NCI-H446 treated with DMSO at 0.1 percent for 48 hours (cell line): Measurements from ENCODE around the gene BSG.
"Not testable (repeated sequence)": the region's sequence is repeated elsewhere in the genome, so short reads cannot be mapped to it uniquely, and the experiment has no call there.

Experiments used
- DNase-seq: peaks from one replicate; lab custom pipeline; 2025; lab: John Stamatoyannopoulos, UW

BSG gene

GRCh38 chr19:604355-604754 lies 32.0 kb downstream of the BSG start:
- no peak for DNase-seq

GRCh38 chr19:605061-605971 lies 32.9 kb downstream of the BSG start:
- DNase-seq: not testable (repeated sequence)

- DNase-seq: no peak
Observed at GRCh38 chr19:607301-608154, 35.1 kb downstream of the BSG start.

- no peak for DNase-seq
Observed at GRCh38 chr19:608155-609003, 36.0 kb downstream of the BSG start.

GRCh38 chr19:609004-609346 lies 36.6 kb downstream of the BSG start:
- no peak for DNase-seq

- DNase-seq: no peak
Observed at GRCh38 chr19:610071-610800, 37.8 kb downstream of the BSG start.

GRCh38 chr19:610801-611480 lies 38.5 kb downstream of the BSG start:
- no peak for DNase-seq

- DNase-seq: no peak
Observed at GRCh38 chr19:611481-611868, 39.1 kb downstream of the BSG start.

GRCh38 chr19:612941-613340 lies 40.5 kb downstream of the BSG start:
- DNase-seq: no peak

GRCh38 chr19:613732-614567 lies 41.6 kb downstream of the BSG start:
- DNase-seq: no peak

GRCh38 chr19:615619-616018 lies 43.2 kb downstream of the BSG start:
- DNase-seq: no peak

GRCh38 chr19:616062-616700 lies 43.8 kb downstream of the BSG start:
- DNase-seq: no peak

GRCh38 chr19:616747-617526 lies 44.5 kb downstream of the BSG start:
- no peak for DNase-seq

GRCh38 chr19:617551-618246 lies 45.3 kb downstream of the BSG start:
- DNase-seq: no peak

- no peak for DNase-seq
Observed at GRCh38 chr19:618247-618619, 45.8 kb downstream of the BSG start.

- DNase-seq: no peak
Observed at GRCh38 chr19:618674-619285, 46.4 kb downstream of the BSG start.

- DNase-seq: no peak
Observed at GRCh38 chr19:619286-620002, 47.0 kb downstream of the BSG start.
